ENCODE results near the gene SEM1.

SEM1 gene

DNA sequence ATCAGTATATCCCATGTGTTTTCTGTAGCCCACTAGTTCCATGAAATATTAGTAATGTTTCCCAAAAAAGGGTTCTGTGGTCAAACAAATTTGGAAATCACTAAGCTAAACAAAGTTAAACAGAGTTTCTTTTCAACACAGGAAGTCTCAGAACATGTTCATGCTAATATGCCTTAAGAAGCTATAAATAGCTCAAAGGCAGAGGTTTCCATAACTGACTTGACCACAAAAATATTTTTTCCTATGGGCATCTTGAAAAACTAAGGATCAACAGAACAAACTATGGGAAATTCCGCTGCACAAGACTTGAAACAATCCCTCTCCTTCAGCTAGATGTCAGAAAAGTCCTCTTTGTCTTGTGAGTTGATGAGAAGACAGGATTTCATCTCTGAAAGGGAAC lies 59.7 kb downstream of the SEM1 start:
- TF ChIP-seq TSHZ2 (CRISPR knock-in tag; IDR thresholded peaks at IDR 0.05) (no peak), ZNF8 (CRISPR knock-in tag; IDR thresholded peaks at IDR 0.05) (no peak), TCF4 (CRISPR knock-in tag; IDR thresholded peaks at IDR 0.05; ENCODE audit: borderline replicate concordance) (no peak), SNAI2 (CRISPR knock-in tag; IDR thresholded peaks at IDR 0.05) (no peak), ESRRG (CRISPR knock-in tag; IDR thresholded peaks at IDR 0.05) (no peak), POU6F1 (CRISPR knock-in tag; IDR thresholded peaks at IDR 0.05; ENCODE audit: borderline replicate concordance, low read depth) (no peak), ISL1 (CRISPR knock-in tag; IDR thresholded peaks at IDR 0.05) (no peak), GLIS3 (CRISPR knock-in tag; IDR thresholded peaks at IDR 0.05) (no peak), CSDC2 (CRISPR knock-in tag; IDR thresholded peaks at IDR 0.05) (no peak), ZC3H10 (CRISPR knock-in tag; IDR thresholded peaks at IDR 0.05) (no peak), PPARA (CRISPR knock-in tag; IDR thresholded peaks at IDR 0.05; ENCODE audit: borderline replicate concordance) (no peak), OSR1 (CRISPR knock-in tag; IDR thresholded peaks at IDR 0.05) (no peak), ZNF70 (CRISPR knock-in tag; IDR thresholded peaks at IDR 0.05) (no peak), ZFP30 (CRISPR knock-in tag; IDR thresholded peaks at IDR 0.05) (no peak)
- TF ChIP-seq, protein P1, sequence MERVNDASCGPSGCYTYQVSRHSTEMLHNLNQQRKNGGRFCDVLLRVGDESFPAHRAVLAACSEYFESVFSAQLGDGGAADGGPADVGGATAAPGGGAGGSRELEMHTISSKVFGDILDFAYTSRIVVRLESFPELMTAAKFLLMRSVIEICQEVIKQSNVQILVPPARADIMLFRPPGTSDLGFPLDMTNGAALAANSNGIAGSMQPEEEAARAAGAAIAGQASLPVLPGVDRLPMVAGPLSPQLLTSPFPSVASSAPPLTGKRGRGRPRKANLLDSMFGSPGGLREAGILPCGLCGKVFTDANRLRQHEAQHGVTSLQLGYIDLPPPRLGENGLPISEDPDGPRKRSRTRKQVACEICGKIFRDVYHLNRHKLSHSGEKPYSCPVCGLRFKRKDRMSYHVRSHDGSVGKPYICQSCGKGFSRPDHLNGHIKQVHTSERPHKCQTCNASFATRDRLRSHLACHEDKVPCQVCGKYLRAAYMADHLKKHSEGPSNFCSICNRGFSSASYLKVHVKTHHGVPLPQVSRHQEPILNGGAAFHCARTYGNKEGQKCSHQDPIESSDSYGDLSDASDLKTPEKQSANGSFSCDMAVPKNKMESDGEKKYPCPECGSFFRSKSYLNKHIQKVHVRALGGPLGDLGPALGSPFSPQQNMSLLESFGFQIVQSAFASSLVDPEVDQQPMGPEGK (CRISPR knock-in tag; IDR thresholded peaks at IDR 0.05; ENCODE audit: borderline replicate concordance), result no peak
- TF ChIP-seq, protein P2, sequence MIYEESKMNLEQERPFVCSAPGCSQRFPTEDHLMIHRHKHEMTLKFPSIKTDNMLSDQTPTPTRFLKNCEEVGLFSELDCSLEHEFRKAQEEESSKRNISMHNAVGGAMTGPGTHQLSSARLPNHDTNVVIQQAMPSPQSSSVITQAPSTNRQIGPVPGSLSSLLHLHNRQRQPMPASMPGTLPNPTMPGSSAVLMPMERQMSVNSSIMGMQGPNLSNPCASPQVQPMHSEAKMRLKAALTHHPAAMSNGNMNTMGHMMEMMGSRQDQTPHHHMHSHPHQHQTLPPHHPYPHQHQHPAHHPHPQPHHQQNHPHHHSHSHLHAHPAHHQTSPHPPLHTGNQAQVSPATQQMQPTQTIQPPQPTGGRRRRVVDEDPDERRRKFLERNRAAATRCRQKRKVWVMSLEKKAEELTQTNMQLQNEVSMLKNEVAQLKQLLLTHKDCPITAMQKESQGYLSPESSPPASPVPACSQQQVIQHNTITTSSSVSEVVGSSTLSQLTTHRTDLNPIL (CRISPR knock-in tag; IDR thresholded peaks at IDR 0.05; ENCODE audit: low read depth), result no peak
- TF ChIP-seq, protein P3, sequence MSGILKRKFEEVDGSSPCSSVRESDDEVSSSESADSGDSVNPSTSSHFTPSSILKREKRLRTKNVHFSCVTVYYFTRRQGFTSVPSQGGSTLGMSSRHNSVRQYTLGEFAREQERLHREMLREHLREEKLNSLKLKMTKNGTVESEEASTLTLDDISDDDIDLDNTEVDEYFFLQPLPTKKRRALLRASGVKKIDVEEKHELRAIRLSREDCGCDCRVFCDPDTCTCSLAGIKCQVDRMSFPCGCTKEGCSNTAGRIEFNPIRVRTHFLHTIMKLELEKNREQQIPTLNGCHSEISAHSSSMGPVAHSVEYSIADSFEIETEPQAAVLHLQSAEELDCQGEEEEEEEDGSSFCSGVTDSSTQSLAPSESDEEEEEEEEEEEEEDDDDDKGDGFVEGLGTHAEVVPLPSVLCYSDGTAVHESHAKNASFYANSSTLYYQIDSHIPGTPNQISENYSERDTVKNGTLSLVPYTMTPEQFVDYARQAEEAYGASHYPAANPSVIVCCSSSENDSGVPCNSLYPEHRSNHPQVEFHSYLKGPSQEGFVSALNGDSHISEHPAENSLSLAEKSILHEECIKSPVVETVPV (CRISPR knock-in tag; IDR thresholded peaks at IDR 0.05), result no peak

GRCh38 chr7:96648784-96649183 lies 60.9 kb downstream of the SEM1 start:
- no peak for TF ChIP-seq BACH2 (CRISPR knock-in tag; IDR thresholded peaks at IDR 0.05; ENCODE audit: borderline replicate concordance)
- no peak for TF ChIP-seq TOX (CRISPR knock-in tag; IDR thresholded peaks at IDR 0.05; ENCODE audit: borderline replicate concordance)
- TF ChIP-seq RARB (CRISPR knock-in tag; IDR thresholded peaks at IDR 0.05), result no peak
- no peak for TF ChIP-seq OSR1 (CRISPR knock-in tag; IDR thresholded peaks at IDR 0.05)
- no peak for TF ChIP-seq SNAI2 (CRISPR knock-in tag; IDR thresholded peaks at IDR 0.05)
- no peak for TF ChIP-seq ZNF70 (CRISPR knock-in tag; IDR thresholded peaks at IDR 0.05)
- TF ChIP-seq, protein P2 (CRISPR knock-in tag; IDR thresholded peaks at IDR 0.05; ENCODE audit: low read depth), result no peak
- no peak for TF ChIP-seq ZFP3 (CRISPR knock-in tag; IDR thresholded peaks at IDR 0.05)
- no peak for TF ChIP-seq TCF4 (CRISPR knock-in tag; IDR thresholded peaks at IDR 0.05; ENCODE audit: borderline replicate concordance)
- no peak for TF ChIP-seq ZFP30 (CRISPR knock-in tag; IDR thresholded peaks at IDR 0.05)
- no peak for TF ChIP-seq CSDC2 (CRISPR knock-in tag; IDR thresholded peaks at IDR 0.05)
- TF ChIP-seq POU6F1 (CRISPR knock-in tag; IDR thresholded peaks at IDR 0.05; ENCODE audit: borderline replicate concordance, low read depth), result no peak
- TF ChIP-seq ISL1 (CRISPR knock-in tag; IDR thresholded peaks at IDR 0.05), result no peak
- no peak for TF ChIP-seq ZC3H10 (CRISPR knock-in tag; IDR thresholded peaks at IDR 0.05)
- no peak for TF ChIP-seq ESRRG (CRISPR knock-in tag; IDR thresholded peaks at IDR 0.05)
- no peak for TF ChIP-seq ARNTL (CRISPR knock-in tag; IDR thresholded peaks at IDR 0.05; ENCODE audit: borderline replicate concordance, low read depth)
- ATAC-seq, result no peak

More for the DNA sequence above, 59.7 kb downstream of the SEM1 start:
- no peak for ATAC-seq
